Lower leg skin (tissue), 4 donors: ENCODE data around the gene ALX3. TPM values are rescaled to one million over a fixed set of nuclear protein-coding genes. Genes with fewer than 3 reads are reported as not detected.

Experiments
- DNase-seq, 2 donors: peaks; one replicate each; pipeline ENCODE4 v3.0.0-alpha.2; 2019; ENCODE audit warnings: low spot score in 2 of 2
- H3K4me3 ChIP-seq: fragments of 200-600 bp; sonication (generic); 2 replicates; pipeline ENCODE4 v1.5.1; 2017; ENCODE audit warnings: mild to moderate bottlenecking, low read depth; ENCODE audit not compliant: poor library complexity, severe bottlenecking
- CTCF ChIP-seq, 3 donors: fragments of 450-650 bp; IDR thresholded peaks; one replicate each; pipeline ENCODE4 v1.5.1; 2016; ENCODE audit warnings: antibody characterized with exemption in 3 of 3, mild to moderate bottlenecking in 3 of 3, moderate library complexity in 2 of 3
- POLR2A ChIP-seq, 2 donors: fragments of 450-650 bp; IDR thresholded peaks; one replicate each; pipeline ENCODE4 v1.6.1; 2016 to 2017; ENCODE audit warnings: antibody characterized with exemption in 2 of 2, mild to moderate bottlenecking in 1 of 2, moderate library complexity in 1 of 2
- WGBS, 2 donors: methylation state at CpG; one replicate each; pipeline ENCODE4 v1.1.5; 2018; 5-methylcytosine and 5-hydroxymethylcytosine counted together
- intact Hi-C: fragments of 100-400 bp; cut with DNase I; formaldehyde crosslinking; loops from one replicate; pipeline ENCODE4 v1.15.0; 2023; ENCODE audit warnings: low total_unique reads
- total RNA-seq, 4 donors: library from RNA; depleted of rRNA; stranded (reverse); fragments of >200 nt; gene quantifications; one replicate each; pipeline ENCODE4 v1.1.0, GENCODE V29; 2016

Gene ALX3
- total RNA-seq, 4 donors from 2014 or later = 0.52 TPM; not detected in 3

DNA sequence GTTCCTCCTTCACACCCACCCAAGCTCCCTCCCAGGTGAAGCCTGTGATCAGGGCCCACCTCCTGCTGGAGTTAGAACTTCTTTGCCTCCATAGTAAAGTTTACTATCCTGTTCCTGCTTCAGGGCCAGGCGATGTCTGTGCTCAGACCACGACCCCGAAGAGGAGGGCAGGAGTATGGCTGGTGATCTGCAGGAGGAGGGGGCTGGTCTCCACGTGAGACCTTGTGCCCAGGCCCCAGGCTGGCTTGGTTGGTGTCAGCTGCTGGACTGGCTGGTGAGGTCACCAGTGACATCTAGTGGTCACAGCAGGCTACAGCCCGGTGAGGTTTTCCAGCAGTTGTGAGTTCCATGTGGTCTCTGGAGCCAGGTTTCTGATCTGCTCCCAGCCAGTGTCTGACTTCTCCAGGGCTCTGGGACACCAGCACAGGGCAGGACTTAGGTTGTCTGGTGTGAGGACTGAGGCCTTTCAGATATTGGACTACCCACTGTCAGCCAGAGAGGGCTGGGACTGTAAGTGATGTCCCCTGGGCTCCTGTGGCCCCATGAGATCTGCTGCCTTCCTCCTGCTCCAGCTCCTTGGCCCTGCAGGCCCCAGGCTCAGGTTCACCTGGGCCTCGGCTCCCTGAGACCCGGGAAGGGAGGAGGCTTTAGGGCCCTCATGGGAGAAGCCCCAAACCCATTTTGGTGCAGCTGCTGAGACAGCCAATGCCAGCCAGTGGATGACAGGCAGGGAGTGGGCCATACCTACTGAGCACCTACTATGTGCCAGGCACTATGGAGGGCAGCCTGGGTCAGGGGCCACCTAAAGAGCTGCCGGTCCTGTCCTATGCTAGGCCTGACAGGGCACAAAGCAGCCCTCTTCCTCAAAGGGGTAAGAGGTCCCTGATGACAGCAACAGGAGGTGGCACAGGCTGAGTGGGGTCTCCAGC, 35.8 kb upstream of the ALX3 start:
- peak; percentile 60 to 89 for DNase-seq
- WGBS, 2 donors = 9 to 10% methylated on average over 5 to 6 of the region's 8 CpGs
- intact Hi-C loops = loop anchor here (5.0 kb wide), 1 partner anchor 54 kb away; no protein-coding TSS in a partner anchor
- TF ChIP-seq CTCF (IDR thresholded peaks at IDR 0.05) = peak in 1 of 3 donors; percentile 82
- no peak for TF ChIP-seq POLR2A (IDR thresholded peaks at IDR 0.05)
- no peak overlapping the region for H3K4me3 ChIP-seq

DNA sequence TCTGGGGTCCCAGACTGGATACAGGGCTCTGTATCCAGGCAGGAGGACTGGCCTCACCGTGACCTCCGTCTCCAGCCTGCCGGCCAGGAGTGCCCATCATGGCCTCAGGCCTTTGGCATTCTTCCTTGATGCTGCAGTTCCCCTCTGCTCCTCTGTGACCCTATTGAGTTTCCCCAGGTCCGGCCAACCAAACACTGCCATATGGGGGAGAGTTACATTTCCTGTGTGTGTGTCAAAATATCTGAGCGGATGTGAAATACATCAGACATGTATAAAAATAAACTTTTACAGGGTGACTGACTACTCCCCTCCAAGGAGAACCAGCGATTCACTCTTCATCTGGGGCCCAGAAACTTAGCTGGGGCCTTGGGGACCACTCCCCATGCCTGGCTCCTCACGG, 31.6 kb upstream of the ALX3 start:
- intact Hi-C loops = no loop called here
- no peak for DNase-seq
- TF ChIP-seq CTCF (IDR thresholded peaks at IDR 0.05) = no peak
- TF ChIP-seq POLR2A (IDR thresholded peaks at IDR 0.05) = no peak
- H3K4me3 ChIP-seq = no peak overlapping the region
- WGBS, 2 donors = 61 to 66% methylated on average over 7 of the region's 7 CpGs

DNA sequence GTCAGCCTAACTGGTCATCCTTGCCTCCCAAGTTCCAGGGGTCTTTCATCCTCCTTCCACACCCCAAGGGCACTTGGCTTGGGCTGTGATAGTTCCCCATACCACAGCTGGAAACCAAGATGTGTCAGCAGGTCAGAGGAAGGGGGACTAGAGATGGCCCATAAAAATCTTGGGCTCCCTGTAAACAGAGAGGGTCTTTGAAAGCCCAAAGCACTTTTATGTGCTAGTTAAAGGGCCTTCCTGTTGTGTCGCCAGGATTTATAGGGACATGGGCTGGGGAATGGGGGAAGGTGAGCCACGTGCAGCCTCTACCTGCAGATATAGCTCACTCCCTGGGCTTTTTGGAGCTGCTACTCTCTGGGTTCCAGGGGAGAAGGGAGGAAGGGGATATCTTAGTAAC, 29.9 kb upstream of the ALX3 start:
- TF ChIP-seq POLR2A (IDR thresholded peaks at IDR 0.05) = no peak
- no peak for TF ChIP-seq CTCF (IDR thresholded peaks at IDR 0.05)
- intact Hi-C loops = no loop called here
- no peak overlapping the region for H3K4me3 ChIP-seq
- WGBS, 2 donors = 62 to 70% methylated on average over 2 of the region's 2 CpGs
- no peak for DNase-seq

GRCh38 chr1:110098222-110099026, 28.0 kb upstream of the ALX3 start:
- H3K4me3 ChIP-seq = no peak overlapping the region
- WGBS, 2 donors = 68 to 80% methylated on average over 9 of the region's 9 CpGs
- DNase-seq = no peak
- intact Hi-C loops = no loop called here
- TF ChIP-seq POLR2A (IDR thresholded peaks at IDR 0.05) = no peak
- TF ChIP-seq CTCF (IDR thresholded peaks at IDR 0.05) = no peak

GRCh38 chr1:110097507-110098221, 27.2 kb upstream of the ALX3 start:
- DNase-seq = no peak
- 78 to 82% methylated on average over 11 of the region's 11 CpGs for WGBS, 2 donors
- intact Hi-C loops = no loop called here
- H3K4me3 ChIP-seq = no peak overlapping the region
- TF ChIP-seq CTCF (IDR thresholded peaks at IDR 0.05) = no peak
- no peak for TF ChIP-seq POLR2A (IDR thresholded peaks at IDR 0.05)
